HepG2 (cell line): ENCODE results near the gene USH2A. TPM values are rescaled to one million over a fixed set of nuclear protein-coding genes. Genes with fewer than 3 reads are reported as not detected.

ENCODE experiments used
- ATAC-seq: fragments of 200-7000 bp; cut with Tn5 transposase; 3 replicates; pipeline ENCODE4 v1.9.1; 2020; ENCODE audit warnings: mild to moderate bottlenecking, moderate library complexity
- BruUV-seq: library from RNA; stranded (reverse); fragments of 400-500 nt; replicated peaks from 2 replicates; lab custom pipeline; 2021; lab: Mats Ljungman, UMichigan
- CTCF ChIA-PET: fragments of 300-600 bp; formaldehyde crosslinking; extraction: SDS; loops from one replicate; lab custom pipeline; 2021; ENCODE audit warnings: low total read pairs, inconsistent platforms, low intra/inter-chr PET ratio; lab: Yijun Ruan, JAX
- POLR2A ChIA-PET: fragments of 350-600 bp; sonication (Branson Sonifier 250); formaldehyde crosslinking; loops from one replicate; lab custom pipeline; 2020; ENCODE audit warnings: antibody characterized with exemption, inconsistent platforms; lab: Yijun Ruan, JAX
- DNase-seq: peaks from one replicate; pipeline ENCODE4 v3.0.0-alpha.2; 2015; ENCODE audit warnings: low spot score
- FAIRE-seq: peaks from 3 replicates; lab custom pipeline; 2011; peaks lifted over from hg19 to GRCh38; lab: Jason Lieb, UNC
- H2AFZ ChIP-seq: one replicate; pipeline ENCODE4 v1.6.1; 2011; ENCODE audit warnings: low read length, inconsistent platforms
- H3K27ac ChIP-seq: fragments of 300-600 bp; 3 replicates; pipeline ENCODE4 v1.8.0; 2011; ENCODE audit warnings: mixed run types, mild to moderate bottlenecking, mixed read lengths, low read length, inconsistent platforms; ENCODE audit not compliant: insufficient read depth; ENCODE audit errors: extremely low read length
- H3K27me3 ChIP-seq, 2 experiments: fragments of 200-600 bp in 1 of 2; 2 replicates in 1 of 2; 3 replicates in 1 of 2; pipeline versions ENCODE4 v1.6.0 to v1.8.0; 2011; ENCODE audit warnings: low read length in 2 of 2, mild to moderate bottlenecking in 2 of 2, moderate library complexity in 2 of 2, inconsistent platforms in 1 of 2; ENCODE audit not compliant: insufficient read depth in 2 of 2, control insufficient read depth in 1 of 2
- H3K36me3 ChIP-seq, 2 experiments: fragments of 200-600 bp in 1 of 2; replicated peaks in 1 of 2; 2 replicates in 1 of 2; 3 replicates in 1 of 2; pipeline versions ENCODE4 v1.5.1 to v1.8.0; 2011; ENCODE audit warnings: low read length in 2 of 2, inconsistent platforms in 1 of 2; ENCODE audit not compliant: insufficient read depth in 2 of 2, control insufficient read depth in 1 of 2
- H3K4me1 ChIP-seq: 2 replicates; pipeline ENCODE4 v1.5.1; 2012; ENCODE audit warnings: low read length, inconsistent platforms; ENCODE audit not compliant: insufficient read depth
- H3K4me2 ChIP-seq: 2 replicates; pipeline ENCODE4 v1.6.0; 2011; ENCODE audit warnings: low read depth, low read length, inconsistent platforms
- H3K4me3 ChIP-seq, 3 experiments: fragments of 200-600 bp in 1 of 3; sonication (generic), shearing (Covaris generic) in 1 of 3; replicated peaks in 1 of 3; 2 replicates each; pipeline ENCODE4 v1.5.1; 2011 to 2016; ENCODE audit warnings: low read length in 3 of 3, inconsistent platforms in 2 of 3, low read depth in 2 of 3, mild to moderate bottlenecking in 2 of 3, control low read depth in 1 of 3, mixed read lengths in 1 of 3; ENCODE audit not compliant: insufficient read depth in 1 of 3
- H3K79me2 ChIP-seq: one replicate; pipeline ENCODE4 v1.6.1; 2011; ENCODE audit warnings: low read length, inconsistent platforms; ENCODE audit not compliant: insufficient read depth
- H3K9ac ChIP-seq: 2 replicates; pipeline ENCODE4 v1.6.0; 2011; ENCODE audit warnings: mild to moderate bottlenecking, low read depth, low read length, inconsistent platforms; ENCODE audit not compliant: insufficient read depth
- H3K9me3 ChIP-seq: 2 replicates; pipeline ENCODE4 v1.5.1; 2012; ENCODE audit warnings: mild to moderate bottlenecking, low read length
- H4K20me1 ChIP-seq: 2 replicates; pipeline ENCODE4 v1.6.0; 2011; ENCODE audit warnings: inconsistent platforms, mild to moderate bottlenecking, low read length, moderate library complexity; ENCODE audit not compliant: insufficient read depth
- AHDC1 ChIP-seq: sonication (generic); formaldehyde crosslinking; IDR thresholded peaks from 2 replicates; pipeline ENCODE4 v1.5.1; 2020; ENCODE audit warnings: mild to moderate bottlenecking, missing genetic modification reagents, borderline replicate concordance
- CBX1 ChIP-seq: IDR thresholded peaks from one replicate; pipeline ENCODE4 v1.6.1; 2016; ENCODE audit warnings: antibody characterized with exemption, low read depth
- FOXA3 ChIP-seq: IDR thresholded peaks from 2 replicates; pipeline ENCODE4 v1.6.1; 2016; ENCODE audit warnings: missing genetic modification reagents, missing compliant biosample characterization
- FOXJ3 ChIP-seq: sonication (generic); formaldehyde crosslinking; IDR thresholded peaks from 2 replicates; pipeline ENCODE4 v1.4.0; 2020; ENCODE audit warnings: missing genetic modification reagents, mild to moderate bottlenecking, borderline replicate concordance
- MXD1 ChIP-seq: sonication (generic); formaldehyde crosslinking; IDR thresholded peaks from 2 replicates; pipeline ENCODE4 v1.4.0; 2020; ENCODE audit warnings: mild to moderate bottlenecking, missing genetic modification reagents
- NR3C1 ChIP-seq: sonication (generic); formaldehyde crosslinking; IDR thresholded peaks from 2 replicates; pipeline ENCODE4 v1.4.0; 2020; ENCODE audit warnings: missing genetic modification reagents
- RORA ChIP-seq: sonication (generic); formaldehyde crosslinking; IDR thresholded peaks from 2 replicates; pipeline ENCODE4 v1.5.0; 2020; ENCODE audit warnings: mild to moderate bottlenecking, missing genetic modification reagents, moderate library complexity
- SPEN ChIP-seq: sonication (generic); formaldehyde crosslinking; IDR thresholded peaks from 2 replicates; pipeline ENCODE4 v1.5.1; 2020; ENCODE audit warnings: low read depth, mild to moderate bottlenecking, missing genetic modification reagents
- TMF1 ChIP-seq: sonication (generic); formaldehyde crosslinking; IDR thresholded peaks from 2 replicates; pipeline ENCODE4 v1.8.1; 2022; ENCODE audit warnings: low read depth, missing genetic modification reagents
- ZFAT ChIP-seq: sonication (generic); formaldehyde crosslinking; conservative IDR thresholded peaks from 2 replicates; pipeline ENCODE4 v1.8.1; 2023; ENCODE audit warnings: missing genetic modification reagents, inconsistent platforms
- ZNF136 ChIP-seq: sonication (generic); formaldehyde crosslinking; IDR thresholded peaks from 2 replicates; pipeline ENCODE4 v1.8.1; 2022; ENCODE audit warnings: low read depth, mild to moderate bottlenecking, moderate library complexity, missing genetic modification reagents
- ZNF326 ChIP-seq: sonication (generic); formaldehyde crosslinking; IDR thresholded peaks from 2 replicates; pipeline ENCODE4 v1.4.0; 2020; ENCODE audit warnings: missing genetic modification reagents, borderline replicate concordance
- ZNF780A ChIP-seq: sonication (generic); formaldehyde crosslinking; IDR thresholded peaks from 2 replicates; pipeline ENCODE4 v1.8.0; 2022; ENCODE audit warnings: mild to moderate bottlenecking, missing genetic modification reagents, moderate library complexity
- WGBS: methylation state at CpG from one replicate; pipeline ENCODE4 v1.1.6; 2017; ENCODE audit warnings: low lambda C conversion rate; 5-methylcytosine and 5-hydroxymethylcytosine counted together
- in situ Hi-C: cut with HindIII; loops from 2 replicates; pipeline ENCODE4 v1.10.0; 2017; ENCODE audit warnings: low pct_unique_long_range_greater_than_20kb; ENCODE audit not compliant: extremely low pct_ligation_motif_present
- intact Hi-C: fragments of 100-400 bp; cut with micrococcal nuclease; formaldehyde crosslinking; loops from one replicate; pipeline ENCODE4 v1.10.0; 2022; ENCODE audit not compliant: unreplicated experiment
- polyA plus RNA-seq, 8 experiments: library from polyadenylated mRNA; depleted of rRNA in 3 of 8; stranded (reverse) in 7 of 8; unstranded in 1 of 8; fragments of >200 nt; fragmentation: Illumina TruSeq in 4 of 8; extraction: Trizol in 4 of 8; gene quantifications; 2 replicates each; pipeline versions ENCODE4 v1.2.1 to v1.2.3, GENCODE V29; 2011 to 2016; ENCODE audit warnings: low read depth in 4 of 8, missing spikeins in 1 of 8, mixed read lengths in 1 of 8; ENCODE audit not compliant: insufficient read depth in 1 of 8
- total RNA-seq, 5 experiments: library from RNA; depleted of rRNA; stranded (reverse); fragments of >200 nt; fragmentation: Illumina TruSeq; extraction: Trizol; gene quantifications; 2 replicates each; pipeline ENCODE4 v1.2.3, GENCODE V29; 2016; ENCODE audit warnings: low read depth in 1 of 5

USH2A gene
- total and polyA plus RNA-seq, 2 of the 13 experiments (the other 11 are each of a cell fraction or from before 2014, with no cell fraction given) = 0.02 TPM; not detected in 1

GRCh38 chr1:216205176-216205575 lies 218.1 kb downstream of the USH2A start:
- Histone ChIP-seq H3K79me2 (no peaks in the 10 kb centered on the region), H3K4me2 (no peak overlapping the region), H3K9ac (no peak overlapping the region), H3K36me3 (no peaks in the 10 kb centered on the region), H3K4me1 (peaks cover 12% of the 10 kb centered on the region), H2AFZ (no peak overlapping the region), H3K9me3 (no peaks in the 10 kb centered on the region), H3K27ac (no peak overlapping the region), H4K20me1 (no peaks in the 10 kb centered on the region), H3K4me3 (no peak overlapping the region), H3K27me3 (no peaks in the 10 kb centered on the region)
- no peak for DNase-seq
- TF ChIP-seq RORA (CRISPR knock-in tag) = no peak
- BruUV-seq = no TSS peak
- WGBS = 6% methylated on average over 1 of the region's 1 CpG
- in situ Hi-C loops = no loop called here
- intact Hi-C loops = no loop called here
- ChIA-PET POLR2A (no interaction called here), CTCF (no interaction called here)
- no peak for FAIRE-seq
- no peak for ATAC-seq

GRCh38 chr1:216201946-216202345 lies 221.3 kb downstream of the USH2A start:
- BruUV-seq = no TSS peak
- in situ Hi-C loops (no loop called here), intact Hi-C loops (no loop called here)
- no peaks in the 10 kb centered on the region for H4K20me1 ChIP-seq
- ChIA-PET POLR2A (no interaction called here), CTCF (no interaction called here)
- H3K4me3 ChIP-seq = no peak overlapping the region
- no peak for DNase-seq
- no peaks in the 10 kb centered on the region for H3K27me3 ChIP-seq
- H3K4me1 ChIP-seq = peaks cover 6% of the 10 kb centered on the region
- H3K4me2 ChIP-seq = no peak overlapping the region
- H3K27ac ChIP-seq = no peak overlapping the region
- no peak overlapping the region for H3K9ac ChIP-seq
- 25% methylated on average over 2 of the region's 2 CpGs for WGBS
- no peaks in the 10 kb centered on the region for H3K79me2 ChIP-seq
- no peaks in the 10 kb centered on the region for H3K36me3 ChIP-seq
- no peak for ATAC-seq
- FAIRE-seq = no peak
- H3K9me3 ChIP-seq = no peaks in the 10 kb centered on the region
- H2AFZ ChIP-seq = no peak overlapping the region
- TF ChIP-seq ZFAT (no peak), ZNF326 (CRISPR knock-in tag) (no peak), ZNF136 (no peak), TMF1 (CRISPR knock-in tag) (no peak), AHDC1 (CRISPR knock-in tag) (no peak), RORA (CRISPR knock-in tag) (no peak), FOXJ3 (no peak), ZNF780A (CRISPR knock-in tag) (no peak), MXD1 (CRISPR knock-in tag) (no peak), SPEN (no peak), CBX1 (no peak), FOXA3 (CRISPR knock-in tag) (no peak), NR3C1 (CRISPR knock-in tag) (no peak)
